Lung (tissue), 12 donors: ENCODE results near the gene CLDN6. TPM values are rescaled to one million over a fixed set of nuclear protein-coding genes. Genes with fewer than 3 reads are reported as not detected.

Source experiments
- ATAC-seq: fragments of 200-7000 bp; cut with Tn5 transposase; one replicate; pipeline ENCODE4 v1.9.1; 2020; ENCODE audit warnings: moderate number of reproducible peaks; ENCODE audit not compliant: insufficient read depth, low FRiP score
- DNase-seq, 3 donors: peaks; one replicate each; pipeline ENCODE4 v3.0.0-alpha.2; 2013 to 2017
- H3K27ac ChIP-seq, 2 donors: one replicate each; pipeline ENCODE4 v1.5.1; 2013; ENCODE audit warnings: mild to moderate bottlenecking in 2 of 2, moderate library complexity in 2 of 2, control low read depth in 1 of 2, inconsistent platforms in 1 of 2, low read depth in 1 of 2, low read length in 1 of 2
- H3K27me3 ChIP-seq, 3 donors: one replicate each; pipeline ENCODE4 v1.5.1; 2013; ENCODE audit warnings: low read length in 2 of 3; ENCODE audit not compliant: control insufficient read depth in 3 of 3, insufficient read depth in 3 of 3
- H3K36me3 ChIP-seq, 4 donors: one replicate each; pipeline ENCODE4 v1.5.1; 2013; ENCODE audit warnings: low read length in 4 of 4, mild to moderate bottlenecking in 1 of 4, moderate library complexity in 1 of 4; ENCODE audit not compliant: control insufficient read depth in 4 of 4, insufficient read depth in 4 of 4
- H3K4me1 ChIP-seq, 5 donors: one replicate each; pipeline ENCODE4 v1.5.1; 2013; ENCODE audit warnings: low read length in 5 of 5, mild to moderate bottlenecking in 2 of 5, moderate library complexity in 1 of 5; ENCODE audit not compliant: control insufficient read depth in 5 of 5, insufficient read depth in 5 of 5
- H3K4me3 ChIP-seq: one replicate; pipeline ENCODE4 v1.5.1; 2013; ENCODE audit warnings: mild to moderate bottlenecking, control low read depth, moderate library complexity
- H3K9ac ChIP-seq, 2 donors: one replicate each; pipeline ENCODE4 v1.5.1; 2013; ENCODE audit warnings: low read length in 2 of 2, control low read depth in 1 of 2; ENCODE audit not compliant: insufficient read depth in 1 of 2
- H3K9me3 ChIP-seq, 4 donors: one replicate each; pipeline ENCODE4 v1.5.1; 2013; ENCODE audit warnings: low read length in 3 of 4, mild to moderate bottlenecking in 1 of 4, moderate library complexity in 1 of 4; ENCODE audit not compliant: control insufficient read depth in 4 of 4, insufficient read depth in 3 of 4
- CTCF ChIP-seq: IDR thresholded peaks from 2 replicates; pipeline ENCODE4 v1.5.1; 2012; ENCODE audit warnings: mild to moderate bottlenecking; ENCODE audit errors: control extremely low read depth, extremely low read depth
- WGBS, 2 donors: extraction: QIAGEN DNeasy Blood & Tissue Kit; methylation state at CpG; one replicate each; pipeline ENCODE4 v1.1.7; 2013; 5-methylcytosine and 5-hydroxymethylcytosine counted together
- polyA plus RNA-seq, 2 donors: library from polyadenylated mRNA; stranded (reverse); fragments of 200-250 nt; gene quantifications; one replicate each; pipeline ENCODE4 v1.2.1, GENCODE V29; 2013
- total RNA-seq, 2 donors: library from RNA; depleted of rRNA in 1 of 2; stranded (reverse); fragments of >200 nt in 1 of 2; gene quantifications; one replicate each; pipeline ENCODE4 v1.2.1, GENCODE V29; 2014 to 2021
- donor health status: control.
- donor health status: control.
- donor health status: Bipolar disorder and iron deficiency.
- donor health status: healthy.
- donor health status: DM: yes; HTN: yes; CAD: no.

The CLDN6 gene
- total and polyA plus RNA-seq, 4 donors: 0.10 to 7.1 (median 0.92) TPM; not detected in 1

GRCh38 chr16:2970563-2970962 is 47.4 kb downstream of the CLDN6 start:
- no peaks in the 10 kb centered on the region for H3K36me3 ChIP-seq
- WGBS, 2 donors: 83 to 89% methylated on average over 6 of the region's 6 CpGs
- H3K4me1 ChIP-seq: peaks cover 0 to 43% (median 3%) of the 10 kb centered on the region in 5 donors
- peaks cover 4 to 19% (median 14%) of the 10 kb centered on the region in 3 donors for H3K27me3 ChIP-seq
- DNase-seq: peak in 1 of 3 donors; percentile 11
- no peak overlapping the region for H3K4me3 ChIP-seq
- H3K27ac ChIP-seq: no peak overlapping the region
- H3K9me3 ChIP-seq: no peaks in the 10 kb centered on the region
- no peak for ATAC-seq
- H3K9ac ChIP-seq: no peak overlapping the region
- TF ChIP-seq CTCF: no peak

GRCh38 chr16:2969545-2970521 is 48.1 kb downstream of the CLDN6 start:
- Histone ChIP-seq H3K4me1 (peaks cover 0 to 43% (median 3%) of the 10 kb centered on the region in 5 donors), H3K36me3 (no peaks in the 10 kb centered on the region), H3K27me3 (peaks cover 4 to 23% (median 18%) of the 10 kb centered on the region in 3 donors), H3K9me3 (no peaks in the 10 kb centered on the region), H3K9ac (no peak overlapping the region), H3K4me3 (peak overlapping the region; percentile 65), H3K27ac (peak overlapping the region; percentile 29 to 33)
- DNase-seq: peak in 2 of 3 donors; percentile 44 to 50
- no peak for TF ChIP-seq CTCF
- ATAC-seq: peak; percentile 36
- 1 to 2% methylated on average over 63 to 83 of the region's 83 CpGs for WGBS, 2 donors

GRCh38 chr16:2968738-2969544 is 49.0 kb downstream of the CLDN6 start, which contains the start of gene PAQR4:
PAQR4 (plus strand) TSS chr16:2969348; CDS start chr16:2969675, 327 bp downstream.
- peak within 1 kb of the TSS; percentile 29 to 33 for H3K27ac ChIP-seq
- no peak within 1 kb of the TSS for H3K9ac ChIP-seq
- ATAC-seq: peak; percentile 92

More at GRCh38 chr16:2968738-2969544, 49.0 kb downstream of the CLDN6 start, which contains the start of gene PAQR4:
- no peaks in the 10 kb centered on the region for H3K9me3 ChIP-seq
- peaks cover 4 to 29% (median 22%) of the 10 kb centered on the region in 3 donors for H3K27me3 ChIP-seq
- 1% methylated on average over 76 to 98 of the region's 98 CpGs for WGBS, 2 donors
- H3K4me3 ChIP-seq: peak within 1 kb of the TSS; percentile 65
- H3K4me1 ChIP-seq: peaks cover 0 to 47% (median 4%) of the 10 kb centered on the region in 5 donors
- TF ChIP-seq CTCF: no peak
- no peaks in the 10 kb centered on the region for H3K36me3 ChIP-seq
- DNase-seq: peak; percentile 87 to 94 (median 89)
